Measurements from ENCODE around the gene DNM3. TPM values are rescaled to one million over a fixed set of nuclear protein-coding genes. Genes with fewer than 3 reads are reported as not detected.

DNM3 gene
- polyA plus RNA-seq, 3 donors, result 0.15 TPM; not detected in 2

DNA sequence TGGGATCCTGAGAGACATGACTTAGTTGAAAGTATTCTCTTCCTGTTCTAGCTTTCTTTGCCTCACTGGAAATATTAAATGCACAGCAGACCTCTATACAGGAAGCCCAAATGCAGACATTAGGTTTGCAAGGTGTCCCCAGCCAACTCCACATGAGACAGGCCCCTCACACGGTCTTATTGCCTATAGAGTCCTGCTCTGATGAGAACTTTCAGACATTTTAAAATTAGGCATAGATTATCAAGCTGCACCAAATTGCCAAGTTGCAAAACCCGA is 327.2 kb downstream of the DNM3 start:
- H3K36me3 Mint-ChIP-seq, result no peaks in the 10 kb centered on the region
- H3K27ac Mint-ChIP-seq, result no peak overlapping the region
- H3K4me3 Mint-ChIP-seq, result no peak overlapping the region
- no peak for DNase-seq
- peaks cover 0 to 4% (median 0%) of the 10 kb centered on the region in 7 donors for H3K9me3 Mint-ChIP-seq
- Histone ChIP-seq H3K4me3 (replicated peaks in 1 of 3; ENCODE audit: low read depth in 2 of 3, low read length in 3 of 3) (no peak overlapping the region), H3K27ac (ENCODE audit: low read depth in 1 of 2, low read length in 2 of 2) (no peak overlapping the region), H2AFZ (ENCODE audit: insufficient read depth, low read depth, low read length, poor library complexity, severe bottlenecking) (no peak overlapping the region), H3K4me2 (replicated peaks; ENCODE audit: extremely low read depth, low read length, poor library complexity, severe bottlenecking) (no peak overlapping the region), H3K9ac (ENCODE audit: insufficient read depth, low read length, poor library complexity, severe bottlenecking) (no peak overlapping the region), H3K27me3 (ENCODE audit: control insufficient read depth in 2 of 2, insufficient read depth in 2 of 2, low read length in 2 of 2) (no peaks in the 10 kb centered on the region), H3K9me3 (replicated peaks in 1 of 2; ENCODE audit: control insufficient read depth in 1 of 2, insufficient read depth in 1 of 2, low read length in 2 of 2) (no peaks in the 10 kb centered on the region), H4K20me1 (ENCODE audit: insufficient read depth, low read length) (no peaks in the 10 kb centered on the region), H3K36me3 (replicated peaks in 1 of 2; ENCODE audit: control insufficient read depth in 1 of 2, insufficient read depth in 2 of 2, low read length in 2 of 2) (no peaks in the 10 kb centered on the region), H3K79me2 (ENCODE audit: insufficient read depth, low read length) (no peaks in the 10 kb centered on the region), H3K4me1 (ENCODE audit: control insufficient read depth in 1 of 2, insufficient read depth in 2 of 2, low read length in 2 of 2) (no peaks in the 10 kb centered on the region)
- H3K27me3 Mint-ChIP-seq (ENCODE audit: low read depth in 3 of 3), result no peaks in the 10 kb centered on the region
- H3K4me1 Mint-ChIP-seq, result peaks cover under 1% of the 10 kb centered on the region
- 86% methylated on average over 1 of the region's 2 CpGs for WGBS (ENCODE audit: insufficient coverage)
- TF ChIP-seq, protein P1, sequence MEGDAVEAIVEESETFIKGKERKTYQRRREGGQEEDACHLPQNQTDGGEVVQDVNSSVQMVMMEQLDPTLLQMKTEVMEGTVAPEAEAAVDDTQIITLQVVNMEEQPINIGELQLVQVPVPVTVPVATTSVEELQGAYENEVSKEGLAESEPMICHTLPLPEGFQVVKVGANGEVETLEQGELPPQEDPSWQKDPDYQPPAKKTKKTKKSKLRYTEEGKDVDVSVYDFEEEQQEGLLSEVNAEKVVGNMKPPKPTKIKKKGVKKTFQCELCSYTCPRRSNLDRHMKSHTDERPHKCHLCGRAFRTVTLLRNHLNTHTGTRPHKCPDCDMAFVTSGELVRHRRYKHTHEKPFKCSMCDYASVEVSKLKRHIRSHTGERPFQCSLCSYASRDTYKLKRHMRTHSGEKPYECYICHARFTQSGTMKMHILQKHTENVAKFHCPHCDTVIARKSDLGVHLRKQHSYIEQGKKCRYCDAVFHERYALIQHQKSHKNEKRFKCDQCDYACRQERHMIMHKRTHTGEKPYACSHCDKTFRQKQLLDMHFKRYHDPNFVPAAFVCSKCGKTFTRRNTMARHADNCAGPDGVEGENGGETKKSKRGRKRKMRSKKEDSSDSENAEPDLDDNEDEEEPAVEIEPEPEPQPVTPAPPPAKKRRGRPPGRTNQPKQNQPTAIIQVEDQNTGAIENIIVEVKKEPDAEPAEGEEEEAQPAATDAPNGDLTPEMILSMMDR (IDR thresholded peaks at IDR 0.05), result no peak
- intact Hi-C loops (cut with micrococcal nuclease), result no loop called here

DNA sequence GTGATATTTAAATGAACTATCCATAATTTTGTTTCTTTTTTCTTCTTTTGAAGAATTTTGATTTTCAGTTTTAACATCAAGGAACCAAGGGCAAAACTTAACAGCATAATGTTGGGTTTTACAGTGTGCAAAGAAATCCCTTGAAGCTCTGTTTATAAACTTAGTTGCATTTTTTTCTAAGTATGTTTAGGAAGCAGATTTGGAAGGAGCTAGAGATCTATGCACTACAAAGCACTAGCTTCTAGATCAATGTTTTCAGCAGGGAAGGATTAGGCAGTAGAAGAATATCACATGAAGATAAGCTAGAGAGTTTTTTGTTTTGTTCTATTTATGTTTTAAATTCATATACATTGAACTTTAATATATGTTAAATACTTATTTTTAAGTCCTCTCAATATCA is 328.5 kb downstream of the DNM3 start:
- no peaks in the 10 kb centered on the region for H4K20me1 ChIP-seq (ENCODE audit: insufficient read depth, low read length)
- no peaks in the 10 kb centered on the region for H3K27me3 Mint-ChIP-seq (ENCODE audit: low read depth in 3 of 3)
- no peak overlapping the region for H2AFZ ChIP-seq (ENCODE audit: insufficient read depth, low read depth, low read length, poor library complexity, severe bottlenecking)
- intact Hi-C loops (cut with micrococcal nuclease), result no loop called here
- no peaks in the 10 kb centered on the region for H3K4me1 ChIP-seq (ENCODE audit: control insufficient read depth in 1 of 2, insufficient read depth in 2 of 2, low read length in 2 of 2)
- H3K27ac ChIP-seq (ENCODE audit: low read depth in 1 of 2, low read length in 2 of 2), result no peak overlapping the region
- H3K4me3 Mint-ChIP-seq, result no peak overlapping the region
- H3K9me3 ChIP-seq (replicated peaks in 1 of 2; ENCODE audit: control insufficient read depth in 1 of 2, insufficient read depth in 1 of 2, low read length in 2 of 2), result no peaks in the 10 kb centered on the region
- H3K9ac ChIP-seq (ENCODE audit: insufficient read depth, low read length, poor library complexity, severe bottlenecking), result no peak overlapping the region
- no peaks in the 10 kb centered on the region for H3K4me1 Mint-ChIP-seq
- H3K4me2 ChIP-seq (replicated peaks; ENCODE audit: extremely low read depth, low read length, poor library complexity, severe bottlenecking), result no peak overlapping the region
- H3K27ac Mint-ChIP-seq, result no peak overlapping the region
- H3K9me3 Mint-ChIP-seq, result peaks cover 0 to 4% (median 0%) of the 10 kb centered on the region in 7 donors
- no peaks in the 10 kb centered on the region for H3K79me2 ChIP-seq (ENCODE audit: insufficient read depth, low read length)
- TF ChIP-seq, protein P1 (IDR thresholded peaks at IDR 0.05), result no peak
- H3K36me3 Mint-ChIP-seq, result no peaks in the 10 kb centered on the region
- no peaks in the 10 kb centered on the region for H3K36me3 ChIP-seq (replicated peaks in 1 of 2; ENCODE audit: control insufficient read depth in 1 of 2, insufficient read depth in 2 of 2, low read length in 2 of 2)
- no peak for DNase-seq
- no peaks in the 10 kb centered on the region for H3K27me3 ChIP-seq (ENCODE audit: control insufficient read depth in 2 of 2, insufficient read depth in 2 of 2, low read length in 2 of 2)
- no peak overlapping the region for H3K4me3 ChIP-seq (replicated peaks in 1 of 3; ENCODE audit: low read depth in 2 of 3, low read length in 3 of 3)
